ENCODE measurements around the gene IDNK. TPM values are rescaled to one million over a fixed set of nuclear protein-coding genes. Genes with fewer than 3 reads are reported as not detected.

IDNK gene
- total RNA-seq, 6 experiments from 2014 or later, result 5.0 to 9.5 (median 8.5) TPM

DNA sequence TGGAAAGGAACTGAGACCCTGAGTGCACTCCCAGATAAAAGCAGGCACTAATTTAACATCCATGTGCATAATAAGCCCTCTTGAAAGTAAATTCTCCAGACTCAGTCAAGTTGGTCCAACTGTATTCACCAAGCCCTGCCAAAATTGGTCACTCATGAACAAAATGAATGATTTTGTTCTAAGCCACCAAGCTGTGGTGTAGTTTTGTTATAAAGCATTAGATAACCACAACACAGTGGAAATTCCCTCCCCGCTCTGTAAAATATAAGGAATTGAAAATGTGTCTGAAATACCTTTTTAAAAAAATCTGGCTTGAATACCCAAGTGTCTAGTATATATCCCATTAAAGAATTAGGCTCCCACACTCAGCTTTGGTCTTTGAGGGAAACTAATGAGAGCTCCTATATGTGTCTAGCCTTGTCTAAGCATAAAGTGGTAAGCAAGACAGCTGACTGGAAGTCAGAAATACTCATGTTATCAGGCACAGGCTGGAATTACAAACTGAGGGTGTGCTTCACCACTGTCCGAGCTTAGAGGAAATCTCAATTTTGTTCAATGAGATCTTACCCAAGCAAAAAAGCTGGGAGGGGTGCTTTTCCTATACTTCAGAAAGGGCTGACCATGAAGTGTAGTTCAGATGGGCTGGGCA lies 33.2 kb downstream of the IDNK start:
- TF ChIP-seq, protein P1, sequence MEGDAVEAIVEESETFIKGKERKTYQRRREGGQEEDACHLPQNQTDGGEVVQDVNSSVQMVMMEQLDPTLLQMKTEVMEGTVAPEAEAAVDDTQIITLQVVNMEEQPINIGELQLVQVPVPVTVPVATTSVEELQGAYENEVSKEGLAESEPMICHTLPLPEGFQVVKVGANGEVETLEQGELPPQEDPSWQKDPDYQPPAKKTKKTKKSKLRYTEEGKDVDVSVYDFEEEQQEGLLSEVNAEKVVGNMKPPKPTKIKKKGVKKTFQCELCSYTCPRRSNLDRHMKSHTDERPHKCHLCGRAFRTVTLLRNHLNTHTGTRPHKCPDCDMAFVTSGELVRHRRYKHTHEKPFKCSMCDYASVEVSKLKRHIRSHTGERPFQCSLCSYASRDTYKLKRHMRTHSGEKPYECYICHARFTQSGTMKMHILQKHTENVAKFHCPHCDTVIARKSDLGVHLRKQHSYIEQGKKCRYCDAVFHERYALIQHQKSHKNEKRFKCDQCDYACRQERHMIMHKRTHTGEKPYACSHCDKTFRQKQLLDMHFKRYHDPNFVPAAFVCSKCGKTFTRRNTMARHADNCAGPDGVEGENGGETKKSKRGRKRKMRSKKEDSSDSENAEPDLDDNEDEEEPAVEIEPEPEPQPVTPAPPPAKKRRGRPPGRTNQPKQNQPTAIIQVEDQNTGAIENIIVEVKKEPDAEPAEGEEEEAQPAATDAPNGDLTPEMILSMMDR (IDR thresholded peaks at IDR 0.05), result no peak
- Mint-ChIP-seq H3K4me1 (ENCODE audit: low read depth) (no peaks in the 10 kb centered on the region), H3K27ac (no peak overlapping the region), H3K9me3 (no peaks in the 10 kb centered on the region), H3K36me3 (ENCODE audit: low read depth) (peaks cover 40% of the 10 kb centered on the region), H3K27me3 (ENCODE audit: insufficient read depth) (peaks cover 1% of the 10 kb centered on the region; the same call in 1 of the 2 replicates), H3K4me3 (no peak overlapping the region)
- no peak for DNase-seq

GRCh38 chr9:83656952-83657351 lies 34.0 kb downstream of the IDNK start:
- TF ChIP-seq, protein P1 (IDR thresholded peaks at IDR 0.05), result no peak
- peaks cover 1% of the 10 kb centered on the region; the same call in 1 of the 2 replicates for H3K27me3 Mint-ChIP-seq (ENCODE audit: insufficient read depth)
- no peaks in the 10 kb centered on the region for H3K4me1 Mint-ChIP-seq (ENCODE audit: low read depth)
- no peak overlapping the region for H3K27ac Mint-ChIP-seq
- no peak overlapping the region for H3K4me3 Mint-ChIP-seq
- no peak for DNase-seq
- no peaks in the 10 kb centered on the region for H3K9me3 Mint-ChIP-seq
- peaks cover 37% of the 10 kb centered on the region for H3K36me3 Mint-ChIP-seq (ENCODE audit: low read depth)

DNA sequence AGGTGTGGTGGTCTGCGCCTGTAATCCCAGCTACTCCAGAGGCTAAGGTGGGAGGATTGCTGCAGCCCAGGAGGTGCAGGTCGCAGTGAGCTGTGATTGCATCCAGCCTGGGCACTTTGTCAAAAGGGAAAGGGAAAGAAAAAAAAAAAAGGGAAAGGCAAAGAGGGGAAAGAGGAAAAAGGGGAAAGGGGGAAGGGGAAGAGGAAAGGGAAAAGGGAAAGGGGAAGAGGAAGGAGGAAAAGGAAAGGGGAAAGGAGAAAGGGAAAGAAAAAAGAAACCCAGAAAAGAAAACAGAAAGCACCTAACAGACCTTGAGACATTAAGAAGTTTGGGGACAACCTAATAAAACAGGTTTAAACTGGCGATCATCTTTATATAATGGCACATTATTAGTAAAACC lies 40.0 kb downstream of the IDNK start:
- no peak for DNase-seq
- TF ChIP-seq, protein P1 (IDR thresholded peaks at IDR 0.05), result no peak
- Mint-ChIP-seq H3K4me3 (no peak overlapping the region), H3K4me1 (ENCODE audit: low read depth) (peaks cover 9% of the 10 kb centered on the region; the same call in 1 of the 2 replicates), H3K27me3 (ENCODE audit: insufficient read depth) (no peaks in the 10 kb centered on the region; the same call in 1 of the 2 replicates), H3K9me3 (no peaks in the 10 kb centered on the region), H3K36me3 (ENCODE audit: low read depth) (peaks cover 25% of the 10 kb centered on the region), H3K27ac (no peak overlapping the region)

- H3K4me1 Mint-ChIP-seq (ENCODE audit: low read depth), result peaks cover 25% of the 10 kb centered on the region
- H3K27ac Mint-ChIP-seq, result peak overlapping the region; percentile 18; the same call in 1 of the 2 replicates
- peaks cover 16% of the 10 kb centered on the region for H3K36me3 Mint-ChIP-seq (ENCODE audit: low read depth)
- TF ChIP-seq, protein P1 (IDR thresholded peaks at IDR 0.05), result no peak
- H3K4me3 Mint-ChIP-seq, result no peak overlapping the region
- no peaks in the 10 kb centered on the region; the same call in 1 of the 2 replicates for H3K27me3 Mint-ChIP-seq (ENCODE audit: insufficient read depth)
- no peak for DNase-seq
- H3K9me3 Mint-ChIP-seq, result no peaks in the 10 kb centered on the region
Observed at GRCh38 chr9:83665580-83666200, 42.7 kb downstream of the IDNK start.

DNA sequence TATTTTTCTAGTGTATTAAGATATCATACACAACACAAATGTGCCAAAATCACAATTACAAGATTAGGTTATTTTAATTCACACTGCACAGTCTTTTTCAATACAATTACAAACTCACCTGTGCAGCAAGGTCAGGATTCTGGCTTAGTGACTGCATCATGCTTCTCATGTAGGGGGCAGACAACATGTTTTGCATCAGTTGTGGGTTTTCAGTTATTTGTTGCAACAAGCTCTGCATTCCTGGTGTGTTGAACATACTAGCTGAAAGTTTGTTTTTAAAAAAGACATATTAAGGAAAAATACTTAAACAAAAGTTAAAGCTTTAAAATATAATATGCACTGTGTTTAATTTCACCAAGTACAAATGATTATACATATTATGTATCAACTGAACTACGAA lies 46.1 kb downstream of the IDNK start:
- H3K4me1 Mint-ChIP-seq (ENCODE audit: low read depth), result peaks cover 27% of the 10 kb centered on the region
- DNase-seq, result no peak
- H3K27me3 Mint-ChIP-seq (ENCODE audit: insufficient read depth), result peaks cover 1% of the 10 kb centered on the region; the same call in 1 of the 2 replicates
- H3K36me3 Mint-ChIP-seq (ENCODE audit: low read depth), result peaks cover 26% of the 10 kb centered on the region
- H3K27ac Mint-ChIP-seq, result peak overlapping the region; percentile 42
- H3K9me3 Mint-ChIP-seq, result no peaks in the 10 kb centered on the region
- H3K4me3 Mint-ChIP-seq, result no peak overlapping the region
- TF ChIP-seq, protein P1 (IDR thresholded peaks at IDR 0.05), result peak; percentile 10; the same call in 1 of the 2 replicates
